NT2/D1 (cell line): ENCODE measurements around the gene SLC39A11.

Experiments used
- YY1 ChIP-seq: IDR thresholded peaks from 2 replicates; pipeline ENCODE4 v1.6.1; 2011; ENCODE audit not compliant: insufficient read length, insufficient read depth
- ZNF274 ChIP-seq: IDR thresholded peaks from 2 replicates; pipeline ENCODE4 v1.6.1; 2011; ENCODE audit warnings: mild to moderate bottlenecking, low read depth, low read length

- TF ChIP-seq ZNF274, result no peak
- TF ChIP-seq YY1, result no peak
These were observed 29.8 kb downstream of the SLC39A11 start for GRCh38 chr17:73062726-73063125.
